Muscle layer of colon (tissue), 2 donors: ENCODE results near the gene IL2.

Source experiments
- H3K27ac ChIP-seq: one replicate; pipeline ENCODE4 v1.7.0; 2013; ENCODE audit warnings: low read depth, mild to moderate bottlenecking, low read length, moderate library complexity
- H3K27me3 ChIP-seq, 2 donors: one replicate each; pipeline ENCODE4 v1.7.0; 2013; ENCODE audit warnings: low read length in 2 of 2, mild to moderate bottlenecking in 2 of 2; ENCODE audit not compliant: insufficient read depth in 2 of 2, control insufficient read depth in 1 of 2
- H3K36me3 ChIP-seq: one replicate; pipeline ENCODE4 v1.7.0; 2013; ENCODE audit warnings: mild to moderate bottlenecking, low read length; ENCODE audit not compliant: insufficient read depth
- H3K4me1 ChIP-seq: one replicate; pipeline ENCODE4 v1.7.0; 2013; ENCODE audit warnings: mild to moderate bottlenecking, low read length; ENCODE audit not compliant: insufficient read depth
- H3K4me3 ChIP-seq, 2 donors: one replicate each; pipeline ENCODE4 v1.7.0; 2013; ENCODE audit warnings: low read length in 2 of 2, low read depth in 1 of 2, mild to moderate bottlenecking in 1 of 2, moderate library complexity in 1 of 2
- H3K9ac ChIP-seq: one replicate; pipeline ENCODE4 v1.7.0; 2013; ENCODE audit warnings: low read length
- H3K9me3 ChIP-seq: one replicate; pipeline ENCODE4 v1.7.0; 2013; ENCODE audit warnings: mild to moderate bottlenecking, low read length
- donor health status: abdominal sarcoma.
- donor health status: Adenocarcinoma of cecum.

The IL2 gene

DNA sequence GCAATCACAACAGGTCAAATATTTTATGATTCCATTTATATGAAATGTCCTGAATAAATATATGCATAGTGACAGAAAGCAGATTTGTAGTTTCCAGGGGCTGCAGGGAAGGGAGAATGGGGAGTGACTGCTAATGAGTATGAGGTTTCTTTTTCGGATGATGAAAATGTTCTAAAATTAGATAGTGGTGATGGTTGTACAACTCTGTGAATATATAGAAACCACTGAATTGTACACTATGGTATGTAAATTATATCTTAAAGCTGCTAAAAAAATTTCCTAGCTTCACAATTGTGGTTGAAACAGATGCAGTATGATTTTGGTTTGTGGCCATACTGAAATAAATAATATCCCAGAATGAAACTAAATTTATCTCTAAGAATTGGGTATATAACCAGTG is 12.9 kb upstream of the IL2 start:
- H3K4me1 ChIP-seq = no peaks in the 10 kb centered on the region
- no peaks in the 10 kb centered on the region for H3K9me3 ChIP-seq
- H3K4me3 ChIP-seq = no peak overlapping the region
- no peak overlapping the region for H3K9ac ChIP-seq
- H3K27ac ChIP-seq = no peak overlapping the region
- no peaks in the 10 kb centered on the region for H3K27me3 ChIP-seq
- H3K36me3 ChIP-seq = no peaks in the 10 kb centered on the region

GRCh38 chr4:122458625-122459024 is 2.1 kb upstream of the IL2 start:
- Histone ChIP-seq H3K36me3 (no peaks in the 10 kb centered on the region), H3K27ac (no peak overlapping the region), H3K4me3 (no peak overlapping the region), H3K9me3 (no peaks in the 10 kb centered on the region), H3K4me1 (no peaks in the 10 kb centered on the region), H3K9ac (no peak overlapping the region), H3K27me3 (no peaks in the 10 kb centered on the region)

GRCh38 chr4:122453384-122453995 is 3.0 kb downstream of the IL2 start:
- H3K9me3 ChIP-seq = no peaks in the 10 kb centered on the region
- H3K9ac ChIP-seq = no peak overlapping the region
- no peaks in the 10 kb centered on the region for H3K27me3 ChIP-seq
- no peak overlapping the region for H3K27ac ChIP-seq
- H3K4me3 ChIP-seq = no peak overlapping the region
- H3K36me3 ChIP-seq = no peaks in the 10 kb centered on the region
- no peaks in the 10 kb centered on the region for H3K4me1 ChIP-seq

DNA sequence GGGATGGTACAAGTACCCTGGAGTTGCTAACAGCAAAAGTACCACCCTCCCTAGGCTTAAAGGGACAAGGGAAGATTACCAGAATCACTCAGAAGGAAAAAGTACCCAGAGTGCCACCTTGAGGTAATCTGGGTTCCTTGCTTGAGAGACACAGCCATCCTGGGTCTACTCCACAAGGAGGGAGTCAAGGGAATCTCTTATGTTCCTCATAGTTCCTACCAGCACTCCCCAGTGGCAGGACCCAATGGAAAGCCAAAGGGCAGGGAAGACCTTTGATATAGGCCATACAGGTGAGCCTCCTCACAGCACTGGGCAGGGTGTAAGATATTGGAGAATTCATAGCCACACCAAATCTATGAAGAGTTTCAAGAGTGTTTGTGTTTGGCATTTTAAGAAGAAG is 5.7 kb downstream of the IL2 start:
- H3K27me3 ChIP-seq = no peaks in the 10 kb centered on the region
- H3K4me3 ChIP-seq = no peak overlapping the region
- no peaks in the 10 kb centered on the region for H3K36me3 ChIP-seq
- H3K27ac ChIP-seq = no peak overlapping the region
- H3K9ac ChIP-seq = no peak overlapping the region
- H3K9me3 ChIP-seq = no peaks in the 10 kb centered on the region
- H3K4me1 ChIP-seq = no peaks in the 10 kb centered on the region

DNA sequence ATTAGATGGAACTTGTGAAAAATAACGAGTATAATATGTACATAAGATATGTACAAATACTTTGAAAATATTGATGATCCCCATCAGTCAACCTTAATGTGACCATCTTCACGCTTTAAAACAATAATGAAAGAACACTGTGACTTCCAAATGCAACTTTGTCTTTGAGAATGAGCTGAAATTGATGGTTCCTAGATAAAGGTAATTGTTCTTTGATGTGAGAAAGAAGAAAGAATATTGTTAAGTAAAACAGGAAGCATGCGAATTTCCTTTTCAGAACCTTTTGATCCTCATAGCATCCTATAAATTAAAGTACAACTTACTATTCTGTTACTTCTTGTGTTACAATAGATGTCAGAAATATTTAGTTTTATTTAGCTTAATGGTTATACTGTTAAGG is 22.2 kb downstream of the IL2 start:
- H3K9me3 ChIP-seq = no peaks in the 10 kb centered on the region
- H3K27ac ChIP-seq = no peak overlapping the region
- no peaks in the 10 kb centered on the region for H3K4me1 ChIP-seq
- H3K4me3 ChIP-seq = no peak overlapping the region
- no peaks in the 10 kb centered on the region for H3K27me3 ChIP-seq
- H3K36me3 ChIP-seq = no peaks in the 10 kb centered on the region
- H3K9ac ChIP-seq = no peak overlapping the region

- Histone ChIP-seq H3K4me3 (no peak overlapping the region), H3K4me1 (no peaks in the 10 kb centered on the region), H3K36me3 (no peaks in the 10 kb centered on the region), H3K9ac (no peak overlapping the region), H3K9me3 (no peaks in the 10 kb centered on the region), H3K27ac (no peak overlapping the region), H3K27me3 (no peaks in the 10 kb centered on the region)
Measured at GRCh38 chr4:122431351-122431750, 25.2 kb downstream of the IL2 start.

DNA sequence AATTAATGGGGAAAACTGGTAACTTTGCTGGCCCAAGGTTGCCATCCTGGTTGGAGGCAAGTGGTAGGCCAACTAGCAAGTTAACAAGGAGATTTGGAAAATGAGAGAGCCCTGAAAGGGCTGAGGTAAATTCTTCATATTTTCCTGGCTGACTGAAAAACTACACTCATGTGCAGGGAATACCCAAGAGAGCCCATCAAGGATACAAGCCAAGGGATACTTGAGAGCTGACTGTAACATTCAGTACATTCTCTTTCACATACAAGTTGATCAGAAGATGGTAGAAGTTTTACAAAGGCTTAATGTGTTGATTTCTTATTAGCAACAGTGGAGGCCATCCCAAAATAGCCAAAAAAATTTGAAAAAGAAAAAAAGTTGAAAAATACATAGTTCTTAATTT is 33.3 kb downstream of the IL2 start:
- Histone ChIP-seq H3K27me3 (no peaks in the 10 kb centered on the region), H3K4me3 (no peak overlapping the region), H3K9ac (no peak overlapping the region), H3K4me1 (no peaks in the 10 kb centered on the region), H3K9me3 (no peaks in the 10 kb centered on the region), H3K27ac (no peak overlapping the region), H3K36me3 (no peaks in the 10 kb centered on the region)

DNA sequence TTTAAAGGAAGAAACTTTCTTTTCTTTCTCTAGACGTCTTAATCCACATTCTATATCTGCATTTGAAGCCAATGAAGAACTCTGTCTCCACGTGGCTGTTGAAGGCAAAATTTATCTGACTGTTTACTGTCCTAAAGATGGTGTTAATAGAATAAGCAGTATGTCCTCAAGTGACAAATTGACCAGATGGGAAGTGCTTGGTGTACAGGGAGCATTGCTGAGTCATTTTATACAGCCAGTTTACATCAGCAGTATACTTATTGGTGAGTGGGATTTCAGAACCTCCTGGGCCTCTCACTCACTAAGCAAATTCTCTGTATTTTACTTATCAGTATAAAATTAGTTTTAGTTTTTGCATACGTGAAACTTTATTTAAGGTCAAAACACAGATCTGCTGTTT is 44.0 kb downstream of the IL2 start:
- H3K9me3 ChIP-seq = no peaks in the 10 kb centered on the region
- H3K9ac ChIP-seq = no peak overlapping the region
- H3K4me3 ChIP-seq = no peak overlapping the region
- H3K36me3 ChIP-seq = no peaks in the 10 kb centered on the region
- H3K27ac ChIP-seq = no peak overlapping the region
- H3K27me3 ChIP-seq = no peaks in the 10 kb centered on the region
- no peaks in the 10 kb centered on the region for H3K4me1 ChIP-seq

DNA sequence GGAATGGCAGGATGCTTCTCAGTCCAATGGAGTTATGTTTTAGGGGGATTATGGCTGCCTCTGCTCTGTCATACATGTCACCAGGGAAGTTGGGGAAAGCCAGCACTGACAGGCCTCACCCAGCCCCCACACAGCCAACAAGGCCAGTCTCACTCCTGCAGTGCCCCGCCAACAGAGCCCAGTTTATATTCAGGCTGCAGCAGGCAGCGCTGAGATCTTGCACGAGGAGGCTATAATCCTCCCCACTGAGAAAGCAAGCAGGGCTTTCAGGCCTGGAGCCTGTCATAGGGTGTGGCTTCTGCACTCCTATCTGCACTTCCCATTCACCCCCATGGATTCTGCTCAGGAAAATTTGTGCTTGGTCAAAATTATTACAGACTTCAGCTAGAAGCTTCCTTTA is 52.7 kb downstream of the IL2 start:
- Histone ChIP-seq H3K9ac (no peak overlapping the region), H3K27me3 (no peaks in the 10 kb centered on the region), H3K36me3 (no peaks in the 10 kb centered on the region), H3K4me1 (no peaks in the 10 kb centered on the region), H3K4me3 (no peak overlapping the region), H3K27ac (no peak overlapping the region), H3K9me3 (no peaks in the 10 kb centered on the region)
